BJ (cell line): ENCODE results near the gene COL8A1. TPM values are rescaled to one million over a fixed set of nuclear protein-coding genes. Genes with fewer than 3 reads are reported as not detected.
A peak's percentile ranks its signal among the peaks of the same experiment; 100 is the strongest.

Experiments
- CTCF ChIA-PET: fragments of 350-600 bp; formaldehyde crosslinking; extraction: SDS; loops from one replicate; lab custom pipeline; 2021; ENCODE audit warnings: antibody characterized with exemption, inconsistent platforms; lab: Yijun Ruan, JAX
- POLR2A ChIA-PET: fragments of 300-600 bp; sonication (Branson Sonifier 250); formaldehyde crosslinking; extraction: SDS; loops from one replicate; lab custom pipeline; 2021; ENCODE audit warnings: antibody characterized with exemption; lab: Charles Lee
- DNase-seq: peaks from one replicate; pipeline ENCODE4 v3.0.0-alpha.2; 2011; ENCODE audit warnings: low read depth
- H3K27me3 ChIP-seq: 2 replicates; pipeline ENCODE4 v1.6.0; 2011; ENCODE audit warnings: low read length; ENCODE audit not compliant: control insufficient read depth, insufficient read depth
- H3K36me3 ChIP-seq: 2 replicates; pipeline ENCODE4 v1.5.1; 2011; ENCODE audit warnings: low read length; ENCODE audit not compliant: control insufficient read depth, insufficient read depth
- H3K4me3 ChIP-seq: 2 replicates; pipeline ENCODE4 v1.5.1; 2011; ENCODE audit warnings: low read depth, mild to moderate bottlenecking, control low read depth, low read length
- polyA plus RNA-seq: library from polyadenylated mRNA; depleted of rRNA; stranded (reverse); fragments of >200 nt; gene quantifications from 2 replicates; pipeline ENCODE4 v1.2.3, GENCODE V29; 2011
- TF ChIP-seq, protein P1 (sequence below): IDR thresholded peaks from 2 replicates; pipeline ENCODE4 v1.5.1; 2011; ENCODE audit warnings: low read depth, mild to moderate bottlenecking, control low read depth, inconsistent platforms, low read length, moderate library complexity; ENCODE audit not compliant: insufficient read depth

Gene COL8A1
- polyA plus RNA-seq, 1 experiment: 186 TPM

DNA sequence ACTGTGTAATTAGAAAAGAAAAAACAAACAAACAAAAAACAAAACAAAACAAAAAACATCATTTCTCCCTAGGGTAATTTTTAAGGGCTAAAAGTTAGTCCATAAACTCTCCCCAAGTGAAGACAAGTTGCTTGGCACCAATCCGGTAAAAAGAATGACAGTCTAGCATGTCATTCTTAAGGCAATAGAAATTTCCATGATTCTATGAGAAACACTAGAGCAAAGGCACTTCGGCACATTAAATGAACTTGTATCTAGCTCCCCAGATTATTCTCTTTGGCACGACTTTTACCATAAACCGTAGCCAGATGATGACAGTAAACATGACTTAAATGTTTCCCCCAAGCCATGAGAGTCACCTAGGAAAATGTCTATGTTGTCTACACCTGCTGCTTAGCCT is 10.1 kb downstream of the COL8A1 start:
- Histone ChIP-seq H3K27me3 (no peaks in the 10 kb centered on the region), H3K4me3 (no peak overlapping the region), H3K36me3 (no peaks in the 10 kb centered on the region)
- no peak for DNase-seq
- TF ChIP-seq, protein P1, sequence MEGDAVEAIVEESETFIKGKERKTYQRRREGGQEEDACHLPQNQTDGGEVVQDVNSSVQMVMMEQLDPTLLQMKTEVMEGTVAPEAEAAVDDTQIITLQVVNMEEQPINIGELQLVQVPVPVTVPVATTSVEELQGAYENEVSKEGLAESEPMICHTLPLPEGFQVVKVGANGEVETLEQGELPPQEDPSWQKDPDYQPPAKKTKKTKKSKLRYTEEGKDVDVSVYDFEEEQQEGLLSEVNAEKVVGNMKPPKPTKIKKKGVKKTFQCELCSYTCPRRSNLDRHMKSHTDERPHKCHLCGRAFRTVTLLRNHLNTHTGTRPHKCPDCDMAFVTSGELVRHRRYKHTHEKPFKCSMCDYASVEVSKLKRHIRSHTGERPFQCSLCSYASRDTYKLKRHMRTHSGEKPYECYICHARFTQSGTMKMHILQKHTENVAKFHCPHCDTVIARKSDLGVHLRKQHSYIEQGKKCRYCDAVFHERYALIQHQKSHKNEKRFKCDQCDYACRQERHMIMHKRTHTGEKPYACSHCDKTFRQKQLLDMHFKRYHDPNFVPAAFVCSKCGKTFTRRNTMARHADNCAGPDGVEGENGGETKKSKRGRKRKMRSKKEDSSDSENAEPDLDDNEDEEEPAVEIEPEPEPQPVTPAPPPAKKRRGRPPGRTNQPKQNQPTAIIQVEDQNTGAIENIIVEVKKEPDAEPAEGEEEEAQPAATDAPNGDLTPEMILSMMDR: no peak
- ChIA-PET CTCF (interaction anchor here (1.2 to 1.4 kb wide), 2 partner anchors 39 to 140 kb away, joined by 3 to 4 read pairs; no protein-coding TSS in a partner anchor), POLR2A (interaction anchor here (1.6 kb wide), 1 partner anchor 11 kb away, joined by 4 read pairs; no protein-coding TSS in a partner anchor)

DNA sequence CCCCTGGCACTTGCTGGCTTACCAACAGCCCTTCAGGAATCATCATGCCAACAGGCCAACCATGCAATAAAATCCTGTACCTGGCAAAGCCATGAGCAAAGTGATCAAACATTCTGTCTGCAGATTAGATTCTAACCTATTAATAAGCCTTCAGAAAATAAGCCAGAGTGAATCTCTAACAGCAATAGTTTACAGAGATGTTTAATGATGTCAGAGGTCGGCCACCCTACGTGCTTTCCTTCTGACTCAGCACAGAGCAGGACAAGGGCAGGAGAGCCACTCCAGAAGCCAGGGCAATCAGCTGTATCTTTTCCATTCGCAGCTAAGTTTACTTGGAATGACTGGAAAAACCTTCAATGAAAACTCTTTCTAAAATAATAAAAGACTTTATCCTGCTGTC is 13.1 kb downstream of the COL8A1 start:
- TF ChIP-seq, protein P1: no peak
- DNase-seq: peak; percentile 62
- Histone ChIP-seq H3K4me3 (no peak overlapping the region), H3K36me3 (no peaks in the 10 kb centered on the region), H3K27me3 (no peaks in the 10 kb centered on the region)
- POLR2A ChIA-PET: interaction anchor here (0.6 to 1.2 kb wide), 2 partner anchors 8 to 13 kb away, joined by 3 read pairs; partner anchors contain the start of gene COL8A1
- CTCF ChIA-PET: interaction anchor here (0.8 to 1.2 kb wide), 4 partner anchors 9 to 102 kb away, joined by 3 to 4 read pairs (median 4); no protein-coding TSS in a partner anchor

DNA sequence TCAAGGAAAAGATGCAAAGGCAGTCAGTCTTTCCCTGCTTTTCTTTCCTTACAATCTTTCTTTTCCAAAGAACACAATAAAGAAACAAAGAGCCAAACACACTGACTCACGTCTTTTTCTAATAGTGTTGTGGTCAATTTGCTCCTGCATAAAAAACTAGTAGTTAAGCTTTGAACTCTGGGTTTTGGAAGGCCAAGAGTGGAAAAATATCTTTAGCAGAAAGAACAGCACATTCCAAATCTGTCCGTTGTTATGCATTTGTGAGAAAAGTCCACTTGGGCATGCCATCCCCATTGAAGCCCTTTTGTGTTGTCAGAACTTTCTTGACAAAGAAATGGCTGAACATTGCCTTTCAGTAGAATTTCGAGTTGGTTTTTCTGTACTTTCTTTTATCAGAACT is 18.2 kb downstream of the COL8A1 start:
- ChIA-PET CTCF (interaction anchor here (0.7 to 4.0 kb wide), 3 partner anchors 11 to 97 kb away, joined by 3 to 20 read pairs (median 5); no protein-coding TSS in a partner anchor), POLR2A (no interaction called here)
- Histone ChIP-seq H3K27me3 (no peaks in the 10 kb centered on the region), H3K4me3 (no peak overlapping the region), H3K36me3 (no peaks in the 10 kb centered on the region)
- TF ChIP-seq, protein P1: no peak
- no peak for DNase-seq

DNA sequence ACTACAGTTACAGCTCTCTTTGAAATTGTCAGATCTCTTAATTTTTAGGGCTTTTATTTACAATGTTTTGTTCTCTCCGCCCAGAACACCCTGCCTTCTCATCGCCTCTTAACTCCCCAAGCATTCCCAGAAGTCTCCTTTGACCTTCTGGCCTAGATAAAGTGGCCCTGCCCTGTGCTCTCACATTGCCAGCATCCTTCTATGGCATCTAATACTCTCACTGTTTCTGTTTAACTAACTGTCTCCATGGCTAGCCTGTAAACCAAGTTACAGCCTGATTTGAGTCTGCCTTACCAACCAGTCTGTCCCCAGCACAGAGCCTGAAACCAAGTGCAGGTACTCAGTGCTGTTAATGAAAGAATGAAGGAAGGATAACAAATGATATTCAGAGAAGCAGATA is 19.9 kb downstream of the COL8A1 start:
- no peaks in the 10 kb centered on the region for H3K27me3 ChIP-seq
- ChIA-PET CTCF (interaction anchor here (2.5 to 4.0 kb wide), 2 partner anchors 13 kb away, joined by 15 to 20 read pairs; no protein-coding TSS in a partner anchor), POLR2A (no interaction called here)
- H3K36me3 ChIP-seq: no peaks in the 10 kb centered on the region
- no peak for DNase-seq
- H3K4me3 ChIP-seq: no peak overlapping the region
- TF ChIP-seq, protein P1: no peak

DNA sequence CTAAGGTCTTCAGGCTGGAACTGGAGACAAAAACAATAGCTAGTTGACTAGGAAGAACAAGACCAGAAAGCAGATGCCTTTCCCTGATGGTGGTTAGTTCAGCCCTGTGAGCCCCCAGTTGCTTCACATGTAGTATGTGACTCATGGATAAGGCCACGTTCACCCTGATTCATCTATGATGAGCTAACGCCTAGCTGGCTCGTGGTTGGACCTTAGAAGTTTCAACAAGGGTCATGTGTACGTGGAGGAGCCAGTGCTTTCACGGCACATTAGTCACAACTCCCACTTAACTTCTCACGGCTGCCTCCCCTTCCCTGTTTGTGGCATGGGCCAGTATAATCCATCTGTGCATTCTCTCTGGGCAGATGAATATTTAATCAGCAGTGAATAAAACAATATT is 20.6 kb downstream of the COL8A1 start:
- CTCF ChIA-PET: interaction anchor here (1.2 to 2.5 kb wide), 2 partner anchors 14 kb away, joined by 3 to 15 read pairs; no protein-coding TSS in a partner anchor

More for the DNA sequence above, 20.6 kb downstream of the COL8A1 start:
- TF ChIP-seq, protein P1: no peak
- no peaks in the 10 kb centered on the region for H3K27me3 ChIP-seq
- POLR2A ChIA-PET: interaction anchor here (1.0 kb wide), 1 partner anchor 22 kb away, joined by 3 read pairs; no protein-coding TSS in a partner anchor
- DNase-seq: peak; percentile 93
- no peaks in the 10 kb centered on the region for H3K36me3 ChIP-seq
- H3K4me3 ChIP-seq: no peak overlapping the region
